Measurements from ENCODE around the gene MLLT1.

The MLLT1 gene

DNA sequence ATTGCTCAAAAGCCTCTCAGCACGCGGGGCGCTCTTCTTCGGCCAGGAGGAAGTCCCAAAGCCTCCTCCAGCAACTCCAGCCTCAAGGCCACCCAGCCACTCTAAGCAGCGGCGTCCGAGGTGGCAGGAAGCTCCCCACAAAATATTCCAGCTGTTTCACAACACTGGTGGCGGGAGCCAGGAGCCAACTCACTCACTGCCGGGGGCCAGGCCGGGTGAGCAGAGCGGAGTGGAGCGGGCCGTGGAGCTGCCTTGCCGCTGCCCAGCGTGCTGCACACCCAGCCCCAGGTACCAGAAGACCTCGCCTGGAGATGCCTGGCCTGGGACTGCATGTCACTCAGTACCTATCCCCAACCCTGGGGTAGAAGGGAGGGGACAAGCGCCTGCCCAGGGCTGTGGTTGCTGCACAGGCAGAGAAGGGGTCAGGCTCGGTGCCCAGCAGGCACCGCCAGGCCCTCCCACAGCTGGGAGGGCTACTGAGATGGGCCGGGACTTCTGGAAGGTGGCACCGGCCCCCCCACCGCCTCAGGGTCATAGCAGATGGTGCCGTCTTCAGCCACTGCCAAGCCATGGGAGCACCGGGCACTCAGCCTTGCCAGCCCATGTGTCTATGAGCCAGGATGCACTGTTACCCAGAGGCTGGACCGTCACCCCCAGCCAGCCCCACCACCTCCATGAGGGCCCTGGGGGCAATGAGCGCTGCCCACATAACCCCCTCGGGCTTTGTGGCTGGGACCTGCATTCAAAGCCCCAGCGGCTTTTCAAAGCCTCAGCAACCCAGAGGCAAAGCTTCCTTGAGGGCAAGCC lies 59.2 kb downstream of the MLLT1 start:
- no peak for DNase-seq

DNA sequence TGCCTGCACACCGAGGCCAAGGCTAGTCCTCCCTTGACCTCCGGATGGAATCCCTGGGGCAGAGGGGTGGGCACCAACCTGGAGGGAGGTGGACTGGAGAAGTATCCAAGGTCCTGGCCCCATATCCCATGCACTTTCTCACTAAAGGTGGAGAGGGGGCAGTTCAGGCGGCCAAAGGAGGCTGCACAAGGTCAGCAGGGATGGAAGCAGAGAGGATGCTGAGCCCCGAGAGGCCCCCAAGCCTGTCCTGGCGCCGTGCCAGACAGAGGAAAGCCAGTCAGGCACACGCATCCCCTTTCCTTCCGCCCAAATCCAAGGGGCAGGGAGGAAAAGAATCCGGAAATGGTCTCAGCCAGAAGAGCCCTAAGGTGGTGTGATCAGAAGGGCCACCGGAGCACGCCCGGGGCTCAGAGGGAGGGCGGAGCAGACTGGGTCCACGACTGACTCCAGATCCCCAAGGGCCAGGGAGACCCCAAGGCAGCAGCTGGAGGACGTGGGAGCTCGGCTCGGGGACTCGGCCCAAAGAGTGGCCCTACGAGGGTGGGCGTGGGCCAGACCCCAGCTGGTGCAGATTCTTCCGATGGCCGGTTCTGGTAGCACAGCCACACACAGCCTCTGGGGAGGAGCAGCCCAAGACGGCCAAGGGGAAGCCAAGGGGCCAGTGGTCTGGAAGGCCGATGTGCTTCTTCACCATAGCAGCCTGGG lies 60.0 kb downstream of the MLLT1 start:
- no peak for DNase-seq

DNA sequence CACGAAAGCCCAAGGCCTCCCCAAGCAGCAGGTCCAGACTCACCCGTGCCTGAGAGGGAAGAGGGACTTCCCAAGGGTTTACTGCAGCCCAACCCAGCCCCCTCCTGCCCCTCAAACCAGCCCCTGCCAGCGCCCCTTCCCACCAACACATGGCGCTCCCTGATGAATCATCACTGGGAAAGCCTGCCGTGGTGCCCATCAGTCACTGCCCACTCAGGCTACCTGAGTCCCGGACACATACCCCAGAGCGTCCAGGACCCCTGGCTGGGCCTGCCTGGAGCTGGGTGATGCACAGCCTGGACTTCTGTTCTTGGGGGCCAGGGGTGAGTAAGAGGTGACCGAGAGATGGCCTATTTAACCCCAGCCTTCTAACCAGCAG lies 60.6 kb downstream of the MLLT1 start:
- no peak for DNase-seq

DNA sequence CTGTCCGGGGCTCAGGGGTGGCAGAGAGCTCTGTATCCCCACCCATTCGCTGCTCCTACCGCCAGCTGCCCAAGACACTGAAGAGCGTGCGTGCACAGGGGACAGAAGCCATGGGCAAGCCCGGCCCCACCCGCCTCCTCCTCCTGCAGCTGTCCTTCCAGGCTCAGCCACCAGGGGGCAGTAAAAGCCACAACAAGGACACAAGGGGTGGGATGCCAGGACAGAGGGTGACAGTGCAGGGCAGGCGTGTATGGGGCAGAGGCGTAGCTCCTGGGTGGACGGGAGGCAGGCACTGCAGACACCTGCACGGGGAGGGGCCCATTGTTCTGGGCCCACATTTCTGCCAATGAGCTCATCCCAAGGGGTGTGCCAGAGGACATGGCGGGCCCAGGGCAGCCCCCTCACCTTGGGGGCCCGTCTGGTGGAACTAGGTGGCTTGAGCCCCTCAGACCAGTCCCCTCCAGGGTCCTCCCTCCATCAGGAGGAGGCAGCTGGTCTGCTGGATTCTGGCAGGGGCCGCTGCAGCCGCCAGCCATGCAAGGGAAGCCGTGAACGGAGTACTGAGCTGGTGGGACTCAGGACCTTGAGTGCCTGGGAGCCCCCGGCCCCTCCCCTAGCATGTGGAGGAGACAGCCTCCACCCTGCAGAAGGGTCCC lies 61.2 kb downstream of the MLLT1 start:
- DNase-seq, result peak; percentile 71

DNA sequence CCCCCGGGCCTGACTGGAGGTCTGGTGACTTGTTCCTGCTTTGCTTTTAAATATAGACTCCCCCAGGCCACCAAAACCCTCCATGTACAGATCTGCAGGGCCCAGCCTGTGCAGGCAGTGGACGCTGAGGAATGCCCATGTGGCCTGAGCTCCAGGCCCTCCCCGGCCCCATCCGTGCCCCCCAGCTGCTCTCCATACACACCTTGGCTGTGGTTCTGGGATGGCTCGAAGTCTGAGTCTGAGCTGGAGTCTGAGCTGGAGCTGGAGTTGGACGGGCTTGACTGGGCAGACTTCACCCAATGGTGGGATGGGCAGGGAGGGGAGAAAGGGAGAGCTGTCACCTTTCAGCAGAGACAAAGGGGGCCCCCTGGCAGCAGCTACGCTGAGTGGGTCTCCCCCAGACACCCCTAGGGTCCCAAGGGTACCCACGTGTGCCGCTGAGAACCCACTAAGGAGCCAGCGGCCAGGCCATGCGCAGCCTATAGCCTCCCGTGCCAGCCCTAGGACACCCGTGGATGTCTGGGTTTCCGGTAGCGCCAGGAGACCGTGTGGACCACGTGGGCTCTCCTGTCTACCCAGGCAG lies 61.9 kb downstream of the MLLT1 start:
- DNase-seq, result no peak

DNA sequence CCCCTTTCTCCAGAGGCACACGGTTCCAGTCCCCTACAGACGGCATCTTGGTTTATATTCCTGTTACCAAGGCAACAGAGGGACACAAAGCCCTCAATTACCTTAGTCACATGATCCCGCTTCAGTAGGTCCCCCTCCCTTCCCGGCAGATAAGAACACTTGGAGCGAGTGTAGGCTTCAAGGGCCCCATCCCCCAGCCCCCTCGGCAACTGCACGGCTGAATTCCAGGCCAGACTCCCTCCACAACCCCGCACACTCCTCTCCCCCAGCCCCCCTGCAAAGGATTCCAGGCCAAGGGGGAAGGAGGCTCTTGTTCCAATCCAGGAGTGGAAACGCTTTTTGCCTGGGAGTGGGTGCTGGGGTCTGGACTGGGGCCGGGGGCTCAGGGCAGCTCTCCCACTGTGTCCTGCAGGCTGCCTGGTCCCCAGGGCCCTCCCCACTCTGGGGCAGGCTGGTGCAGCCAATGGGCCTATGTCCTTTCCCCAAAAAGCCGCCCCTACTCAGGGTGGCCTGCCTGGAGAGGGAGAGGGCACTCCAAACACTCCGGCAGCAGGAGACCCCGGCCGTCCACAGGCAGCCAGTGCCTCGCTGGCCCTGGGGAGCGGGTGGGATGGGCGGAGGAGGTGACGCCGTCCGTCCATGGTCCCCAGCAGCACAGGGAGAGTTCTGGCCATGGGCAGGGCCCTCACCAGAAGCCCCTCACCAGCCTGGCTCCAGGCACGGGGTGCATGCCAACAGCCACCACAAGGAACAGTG lies 62.6 kb downstream of the MLLT1 start:
- DNase-seq, result no peak

DNA sequence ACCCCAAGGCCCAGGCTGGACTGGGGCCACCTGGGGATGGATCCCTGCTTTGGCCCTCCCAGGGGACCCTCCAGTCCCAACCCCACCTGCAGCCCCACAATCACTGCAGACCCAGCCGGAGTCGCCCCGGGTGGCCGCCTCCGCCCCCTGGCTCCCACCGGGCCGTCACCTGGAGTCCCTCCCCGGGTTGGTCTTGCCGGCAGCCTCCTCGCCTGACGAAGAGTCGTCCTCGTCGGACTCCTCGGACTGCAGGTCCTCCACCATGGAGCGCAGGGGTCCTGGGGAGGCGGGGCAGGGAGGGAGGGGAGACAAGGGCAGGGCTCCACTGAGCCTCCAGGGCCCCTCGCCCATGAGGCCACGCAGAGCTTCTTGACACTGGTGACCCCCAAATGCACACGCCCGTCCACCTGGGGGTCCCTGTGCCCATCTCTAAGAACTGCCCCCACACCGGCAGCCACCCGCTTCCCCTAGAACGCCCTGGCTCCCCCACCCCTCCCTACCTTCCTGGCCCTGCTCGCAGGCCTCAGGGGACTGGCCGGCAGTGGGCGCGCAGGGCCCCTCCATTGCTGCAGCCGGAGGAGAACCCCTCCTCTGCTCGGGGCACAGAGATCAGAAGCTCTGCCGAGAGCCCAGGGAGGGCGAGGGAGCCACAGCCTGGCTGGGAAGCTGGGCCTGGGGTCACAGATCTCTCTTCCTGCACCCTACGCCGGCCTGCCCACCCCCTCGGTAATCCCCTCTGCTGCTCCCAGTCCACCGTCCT lies 63.4 kb downstream of the MLLT1 start:
- DNase-seq, result no peak

DNA sequence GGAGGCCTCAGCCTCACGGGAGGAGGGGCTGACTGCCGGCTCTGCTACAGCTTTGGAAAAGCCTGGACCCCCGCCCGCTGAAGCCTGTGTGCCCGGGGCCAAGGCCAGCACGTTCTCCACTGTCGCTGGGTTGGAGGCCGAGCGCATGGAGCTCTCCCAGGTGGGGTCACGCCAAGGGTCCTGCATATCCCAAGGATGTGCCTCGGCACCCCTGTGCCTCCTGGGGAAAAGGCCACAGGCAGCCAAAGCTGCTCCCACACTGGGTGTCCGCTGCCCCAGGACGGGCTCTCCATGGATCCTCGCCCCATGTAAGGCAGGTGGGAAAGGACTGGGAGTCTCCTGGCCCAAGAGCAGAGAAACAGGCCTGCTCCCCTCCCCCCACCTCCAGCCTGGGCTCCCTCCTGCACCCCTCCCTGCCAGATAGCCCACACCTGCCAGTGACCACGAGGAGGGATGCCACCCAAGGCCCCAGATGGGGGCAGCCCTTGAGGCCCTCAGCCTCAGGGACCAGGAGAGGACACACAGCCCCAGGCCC lies 64.0 kb downstream of the MLLT1 start:
- no peak for DNase-seq

DNA sequence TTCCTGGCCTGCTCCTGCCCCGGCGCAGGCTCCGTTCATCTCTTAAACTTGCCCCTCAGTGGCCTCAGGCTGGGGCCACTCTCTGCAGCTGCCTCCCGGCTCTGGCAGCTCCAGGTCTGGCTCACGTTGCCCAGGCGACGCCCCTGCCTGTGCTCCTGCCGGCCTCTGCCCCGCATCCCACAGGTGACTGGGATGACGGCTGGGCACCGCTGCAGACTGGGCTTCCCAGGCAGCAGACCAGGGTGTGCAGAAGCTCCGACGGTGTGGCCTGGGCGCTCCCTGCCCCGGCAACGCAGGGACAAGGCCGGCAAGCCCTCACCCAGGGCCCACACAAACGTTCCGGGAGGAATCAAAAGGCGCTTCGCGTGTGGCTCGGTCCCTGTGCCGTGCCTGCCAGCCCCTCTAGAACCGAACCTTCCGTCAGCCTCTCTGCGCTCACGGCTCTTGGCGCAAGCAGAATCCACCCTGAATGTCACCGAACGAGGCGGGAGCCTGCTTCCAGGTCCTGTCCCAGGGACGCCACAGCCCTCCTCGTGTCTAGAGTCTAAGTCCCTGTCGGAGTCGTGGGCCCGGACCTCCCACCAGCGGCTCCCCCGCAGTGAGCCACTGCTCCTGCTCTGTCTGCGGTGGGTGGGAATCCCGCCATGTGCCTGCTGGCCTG lies 64.8 kb downstream of the MLLT1 start:
- DNase-seq, result no peak

DNA sequence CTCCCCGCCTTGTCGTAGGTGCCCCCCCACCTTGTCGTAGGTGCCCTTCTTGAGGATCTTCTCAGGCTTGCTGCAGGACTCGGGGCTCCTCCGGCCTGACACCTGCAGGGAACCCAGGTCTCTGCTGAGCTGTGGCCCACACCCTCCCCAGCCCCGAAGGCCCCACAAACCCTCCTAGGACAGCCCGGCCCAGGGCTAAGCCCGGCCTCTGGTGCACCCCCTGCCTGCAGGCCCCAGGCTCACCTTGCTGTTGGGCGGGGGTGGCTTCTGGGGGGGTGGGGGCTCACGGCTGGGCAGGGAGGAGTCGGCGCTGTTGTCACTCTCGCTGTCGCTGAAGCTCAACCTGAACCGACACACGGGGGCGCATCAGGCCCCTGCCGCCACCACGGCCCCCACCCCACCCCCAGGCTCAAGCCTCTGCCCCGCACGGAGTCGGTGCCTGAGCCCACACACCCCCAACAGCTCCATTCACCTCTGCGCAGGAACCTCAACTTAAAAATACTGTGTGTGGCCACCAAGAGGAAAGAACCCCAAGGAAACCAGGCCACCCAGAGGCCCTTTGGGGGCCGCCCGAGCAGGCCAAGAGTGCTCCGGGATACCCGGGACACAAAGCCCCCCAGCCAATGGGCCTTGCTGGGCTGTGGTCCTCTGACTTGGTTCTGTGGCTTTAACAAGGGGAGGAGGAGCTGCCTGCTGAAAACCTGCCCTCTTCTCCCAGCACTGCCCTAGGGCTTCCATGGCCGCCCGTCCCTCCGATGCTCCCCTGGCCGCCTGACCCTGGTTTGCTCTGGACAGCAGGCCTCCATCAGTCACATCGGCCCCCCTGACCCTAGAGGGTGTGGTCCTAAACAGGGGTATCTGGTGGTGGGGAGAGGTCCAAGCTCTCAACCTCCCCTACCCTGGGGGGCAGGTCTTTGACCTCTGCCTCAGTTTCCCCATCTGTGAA lies 65.8 kb downstream of the MLLT1 start:
- no peak for DNase-seq

DNA sequence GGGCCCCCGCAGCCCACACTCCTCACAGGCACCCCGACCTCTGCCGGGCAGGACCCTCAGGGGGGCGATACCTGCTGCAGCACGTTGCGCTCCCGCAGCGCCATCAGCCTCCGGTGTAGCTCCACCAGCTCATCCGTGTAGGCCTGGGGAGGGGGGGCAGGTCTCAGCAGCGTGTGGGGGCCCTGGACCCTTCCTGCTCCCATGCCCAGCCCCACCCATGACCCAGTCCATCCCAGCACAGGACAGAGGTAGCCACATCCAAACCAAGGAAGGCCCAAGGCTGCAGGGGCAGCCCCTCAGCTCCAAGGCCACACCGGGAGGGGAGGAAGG lies 66.5 kb downstream of the MLLT1 start:
- DNase-seq, result no peak

DNA sequence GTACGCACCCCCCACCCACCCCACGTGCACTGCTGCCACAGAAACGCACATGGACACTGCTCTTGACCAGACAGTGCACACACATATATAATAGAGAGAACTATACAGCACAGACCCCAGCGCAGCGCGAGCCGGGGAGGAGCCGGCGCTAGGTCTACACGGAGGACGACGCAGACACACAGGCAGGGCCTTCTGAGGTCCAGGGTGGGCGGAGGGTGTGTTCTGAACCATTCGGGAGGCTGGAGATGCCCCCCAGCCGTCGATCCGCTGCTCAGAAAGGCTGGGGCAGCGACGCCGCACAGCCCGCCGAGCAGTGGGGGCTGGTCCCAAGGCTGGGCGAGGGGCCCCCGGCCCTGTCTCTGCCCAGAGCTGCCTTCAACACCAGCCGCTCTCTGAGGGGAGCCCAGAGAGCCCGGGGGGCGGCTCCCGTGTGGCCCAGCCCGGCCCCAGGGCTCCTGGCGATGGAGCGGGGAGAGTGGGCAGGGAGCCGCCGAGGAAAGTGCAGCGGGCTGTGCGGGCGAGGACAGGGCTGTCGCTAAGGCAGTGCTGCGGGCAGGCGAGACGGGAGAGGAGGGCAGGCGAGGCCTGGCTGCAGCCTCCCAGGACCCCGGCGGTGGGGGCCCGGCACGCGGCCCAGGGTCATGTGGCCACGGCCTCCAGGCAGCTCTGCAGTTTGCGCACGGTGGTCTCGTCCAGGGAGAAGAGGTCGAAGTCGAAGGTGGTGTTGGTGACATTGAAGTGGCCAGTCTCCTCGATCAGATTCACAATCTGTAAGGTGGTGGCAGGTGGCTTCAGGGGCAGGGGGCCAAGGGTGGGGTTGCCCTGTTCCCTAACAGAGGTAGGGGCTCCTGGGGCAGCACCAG lies 67.1 kb downstream of the MLLT1 start:
- DNase-seq, result no peak

DNA sequence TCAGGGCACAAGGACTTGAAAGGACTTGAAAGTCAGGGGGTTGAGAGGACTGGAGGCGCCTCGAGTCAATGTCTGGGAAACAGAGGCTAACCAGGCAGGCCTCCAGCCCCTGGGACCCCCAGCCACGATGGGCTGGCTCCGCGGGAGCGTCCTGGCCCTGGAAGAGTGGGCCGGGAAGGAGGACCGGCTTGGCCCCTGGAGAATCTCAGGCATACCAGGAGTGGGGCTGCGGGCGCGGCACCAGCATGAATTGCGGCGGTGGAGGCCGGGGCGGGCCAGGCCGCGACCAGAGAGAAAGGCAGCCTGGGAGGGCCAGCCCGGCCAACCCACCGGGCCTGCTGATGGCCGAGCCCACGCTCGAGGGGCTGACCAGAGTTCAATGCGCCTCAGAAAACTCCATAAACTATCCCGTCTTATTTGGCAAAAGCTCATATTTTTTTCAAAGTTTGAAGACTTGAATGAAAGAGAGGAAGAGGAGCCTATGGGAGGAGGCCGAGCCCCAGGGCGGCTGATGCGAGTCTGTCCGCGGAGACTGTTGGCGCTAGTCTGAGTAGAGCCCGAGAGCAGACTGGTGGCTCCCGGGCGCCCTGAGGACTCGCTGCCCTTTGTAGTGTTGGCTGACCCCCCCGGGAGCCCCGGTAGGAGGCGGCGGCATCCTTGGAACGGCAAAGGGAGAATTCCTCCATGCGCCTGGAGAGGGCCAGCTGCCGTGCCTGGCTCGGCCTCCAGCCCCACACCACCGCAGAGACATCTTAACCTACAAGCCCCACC lies 68.0 kb downstream of the MLLT1 start:
- DNase-seq, result no peak

DNA sequence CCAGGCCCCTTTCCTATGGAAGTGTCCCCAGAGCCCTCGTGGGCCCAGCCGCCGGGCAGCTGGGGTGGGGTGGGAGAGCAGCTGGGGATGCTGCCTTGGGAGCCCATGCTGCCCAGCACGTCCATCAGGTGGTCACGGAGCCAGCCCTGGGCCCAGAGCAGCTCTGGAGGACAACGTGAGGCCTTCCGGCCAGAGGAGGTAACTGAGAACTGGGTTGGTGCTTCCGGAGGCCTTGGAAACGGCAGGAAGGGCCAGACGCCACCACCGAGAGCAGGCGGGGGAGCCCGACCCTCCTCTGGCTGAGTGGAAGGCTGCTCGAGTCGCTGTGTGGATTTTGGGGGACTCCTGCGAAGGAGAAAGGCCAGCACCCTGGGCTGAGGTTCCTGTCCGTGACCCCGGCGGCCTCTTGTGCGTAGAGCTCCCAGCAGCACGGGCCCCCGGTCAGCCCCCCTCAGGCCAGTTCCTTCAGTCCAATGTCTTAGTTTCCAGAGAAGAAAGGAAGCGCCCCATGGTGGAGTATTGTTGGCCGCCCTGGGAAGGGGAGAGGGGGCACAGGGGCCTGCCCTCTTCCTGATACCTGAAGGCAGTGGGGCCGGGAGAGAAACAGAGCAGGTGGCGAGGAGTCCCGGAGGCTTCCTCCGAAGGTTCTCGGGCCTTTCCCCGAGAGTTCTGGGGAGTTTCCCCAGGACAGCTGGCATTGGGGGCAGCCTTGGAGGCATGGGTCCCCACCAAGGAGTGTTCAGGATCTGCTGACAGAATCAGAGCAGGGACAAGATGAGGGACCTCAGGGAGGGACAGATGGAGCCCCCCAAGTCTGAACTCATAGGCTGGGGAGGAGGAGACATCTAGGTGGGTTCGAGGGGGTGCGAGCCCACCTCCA lies 68.8 kb downstream of the MLLT1 start:
- DNase-seq, result no peak

DNA sequence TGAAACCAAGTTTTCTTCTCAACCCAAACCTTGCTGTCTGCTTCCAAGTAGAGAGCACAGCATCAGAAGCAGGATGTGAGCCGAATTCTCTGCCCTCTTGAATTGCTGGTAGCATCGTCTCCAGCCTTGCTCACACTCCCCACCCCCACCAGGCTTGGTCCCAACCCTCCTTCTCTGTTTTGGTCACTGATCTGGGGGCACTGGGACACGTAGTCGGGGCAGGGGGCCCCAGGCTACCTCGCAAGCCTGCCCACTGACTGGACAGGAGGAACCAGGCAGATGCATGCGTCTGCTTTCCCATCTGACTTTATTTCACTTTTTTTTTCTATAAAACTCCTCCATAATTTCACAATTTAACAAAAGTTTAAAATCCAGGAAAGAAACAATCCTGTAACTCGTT lies 69.7 kb downstream of the MLLT1 start:
- no peak for DNase-seq

DNA sequence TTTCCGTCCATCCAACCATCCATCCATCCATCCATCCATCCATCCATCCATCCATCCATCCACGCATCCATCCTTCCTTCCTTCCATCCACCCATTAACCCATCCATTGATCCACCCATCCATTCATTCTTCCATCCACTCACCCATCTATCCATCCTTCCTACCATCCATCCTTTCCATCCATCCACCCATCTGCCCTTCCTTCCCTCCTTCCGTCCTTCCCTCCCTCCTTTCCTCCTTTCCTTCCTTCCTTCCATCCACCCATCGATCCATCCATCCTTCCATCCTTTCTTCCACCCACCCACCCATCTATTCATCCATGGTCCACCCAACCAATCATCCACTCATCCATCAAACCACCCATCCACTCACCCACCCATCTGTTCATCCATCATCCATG lies 70.1 kb downstream of the MLLT1 start:
- no peak for DNase-seq

DNA sequence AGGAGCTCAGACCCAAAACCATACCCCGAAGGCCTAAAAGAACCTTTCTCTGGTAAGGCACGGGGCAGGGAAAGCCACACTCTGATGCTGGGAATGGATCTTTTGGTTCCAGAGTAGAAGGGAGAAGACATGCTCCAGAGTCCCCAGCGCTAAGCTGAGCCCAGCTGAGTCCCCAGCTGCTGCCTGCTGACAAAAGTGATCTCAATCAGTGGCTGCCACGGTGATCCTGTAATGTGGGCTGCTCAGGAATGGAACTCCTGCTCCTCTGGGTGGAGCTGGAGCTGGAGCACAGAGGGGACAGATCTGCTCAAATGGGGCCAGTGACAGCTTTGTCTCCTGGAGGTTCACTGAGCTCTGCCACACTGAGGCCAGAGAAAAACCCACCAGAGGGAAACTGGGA lies 70.5 kb downstream of the MLLT1 start:
- DNase-seq, result no peak

All from stimulated activated naive CD4-positive, alpha-beta T cell treated with Interleukin-2 at 50 U/mL for 16 hours (primary cell).